ENCODE results near the gene RXRG. TPM values are rescaled to one million over a fixed set of nuclear protein-coding genes. Genes with fewer than 3 reads are reported as not detected.

RXRG gene
- total and polyA plus RNA-seq, 2 of the 8 experiments (the other 6 are each of a cell fraction or from before 2014, with no cell fraction given): not detected

- H3K79me1 ChIP-seq (ENCODE audit: low read depth, low read length): no peaks in the 10 kb centered on the region
- TF ChIP-seq TEAD4 (IDR thresholded peaks at IDR 0.05; ENCODE audit: low read depth, low read length): no peak
- TF ChIP-seq, protein P1, sequence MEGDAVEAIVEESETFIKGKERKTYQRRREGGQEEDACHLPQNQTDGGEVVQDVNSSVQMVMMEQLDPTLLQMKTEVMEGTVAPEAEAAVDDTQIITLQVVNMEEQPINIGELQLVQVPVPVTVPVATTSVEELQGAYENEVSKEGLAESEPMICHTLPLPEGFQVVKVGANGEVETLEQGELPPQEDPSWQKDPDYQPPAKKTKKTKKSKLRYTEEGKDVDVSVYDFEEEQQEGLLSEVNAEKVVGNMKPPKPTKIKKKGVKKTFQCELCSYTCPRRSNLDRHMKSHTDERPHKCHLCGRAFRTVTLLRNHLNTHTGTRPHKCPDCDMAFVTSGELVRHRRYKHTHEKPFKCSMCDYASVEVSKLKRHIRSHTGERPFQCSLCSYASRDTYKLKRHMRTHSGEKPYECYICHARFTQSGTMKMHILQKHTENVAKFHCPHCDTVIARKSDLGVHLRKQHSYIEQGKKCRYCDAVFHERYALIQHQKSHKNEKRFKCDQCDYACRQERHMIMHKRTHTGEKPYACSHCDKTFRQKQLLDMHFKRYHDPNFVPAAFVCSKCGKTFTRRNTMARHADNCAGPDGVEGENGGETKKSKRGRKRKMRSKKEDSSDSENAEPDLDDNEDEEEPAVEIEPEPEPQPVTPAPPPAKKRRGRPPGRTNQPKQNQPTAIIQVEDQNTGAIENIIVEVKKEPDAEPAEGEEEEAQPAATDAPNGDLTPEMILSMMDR (IDR thresholded peaks at IDR 0.05; ENCODE audit: control extremely low read depth in 1 of 3, insufficient read depth in 1 of 3, low read depth in 1 of 3, low read length in 3 of 3): no peak
- TF ChIP-seq GABPA (IDR thresholded peaks at IDR 0.05; ENCODE audit: borderline replicate concordance, insufficient read depth, low read length): no peak
- no peak for TF ChIP-seq RBBP5 (IDR thresholded peaks at IDR 0.05; ENCODE audit: borderline replicate concordance, low read depth, low read length)
- no peak for TF ChIP-seq TAF7 (optimal IDR thresholded peaks at IDR 0.05; ENCODE audit: borderline replicate concordance, low read depth, low read length)
- TF ChIP-seq POU5F1 (IDR thresholded peaks at IDR 0.05; ENCODE audit: low read depth, low read length): no peak
- TF ChIP-seq SIRT6 (IDR thresholded peaks at IDR 0.05; ENCODE audit: low read length): no peak
- TF ChIP-seq HDAC2 (IDR thresholded peaks at IDR 0.05; ENCODE audit: borderline replicate concordance in 1 of 2, low read depth in 2 of 2, low read length in 2 of 2): no peak
- no peak for TF ChIP-seq RFX5 (IDR thresholded peaks at IDR 0.05; ENCODE audit: borderline replicate concordance, low read depth, low read length)
- TF ChIP-seq RXRA (IDR thresholded peaks at IDR 0.05; ENCODE audit: insufficient read depth, low read depth, low read length): no peak
- TF ChIP-seq TBP (IDR thresholded peaks at IDR 0.05; ENCODE audit: low read depth, low read length): no peak
- no peak for TF ChIP-seq JUN (IDR thresholded peaks at IDR 0.05; ENCODE audit: low read depth, low read length)
These were observed 41.7 kb upstream of the RXRG start for GRCh38 chr1:165486663-165487062.

More at GRCh38 chr1:165486663-165487062, 41.7 kb upstream of the RXRG start:
- Histone ChIP-seq H4K91ac (replicated peaks; ENCODE audit: insufficient read length, low read length) (no peak overlapping the region), H3K4me1 (replicated peaks in 1 of 4; ENCODE audit: control insufficient read depth in 3 of 4, insufficient read depth in 4 of 4, low read length in 3 of 4) (no peaks in the 10 kb centered on the region), H4K8ac (ENCODE audit: extremely low read depth, insufficient read depth, low read length) (no peak overlapping the region), H3K4ac (replicated peaks; ENCODE audit: insufficient read length, low read depth, low read length) (no peak overlapping the region), H2AK5ac (ENCODE audit: low read depth, low read length) (no peak overlapping the region), H3K79me2 (ENCODE audit: control insufficient read depth in 1 of 2, insufficient read depth in 2 of 2, low read length in 2 of 2) (no peaks in the 10 kb centered on the region), H3K36me3 (ENCODE audit: control insufficient read depth in 2 of 4, insufficient read depth in 4 of 4, low read length in 3 of 4) (no peaks in the 10 kb centered on the region), H3K14ac (ENCODE audit: insufficient read length) (no peak overlapping the region), H2BK15ac (ENCODE audit: low read length) (no peak overlapping the region), H2BK5ac (ENCODE audit: low read depth, low read length) (no peak overlapping the region), H2BK12ac (ENCODE audit: low read depth, low read length) (no peak overlapping the region), H3K9ac (replicated peaks in 1 of 4; ENCODE audit: extremely low read depth in 1 of 4, low read depth in 3 of 4, low read length in 3 of 4) (no peak overlapping the region), H3K18ac (ENCODE audit: extremely low read depth, low read length) (no peak overlapping the region), H3K23ac (ENCODE audit: insufficient read length) (no peak overlapping the region), H2BK20ac (ENCODE audit: low read length) (no peak overlapping the region), H3K4me2 (ENCODE audit: insufficient read depth in 1 of 2, low read depth in 2 of 2, low read length in 2 of 2) (no peak overlapping the region), H3K56ac (replicated peaks; ENCODE audit: insufficient read length, low read depth, low read length) (no peak overlapping the region), H2AFZ (ENCODE audit: low read length) (no peak overlapping the region), H3K4me3 (ENCODE audit: extremely low read depth in 1 of 4, insufficient read depth in 2 of 4, low read depth in 3 of 4, low read length in 4 of 4) (no peak overlapping the region), H2BK120ac (replicated peaks; ENCODE audit: low read depth, low read length) (no peak overlapping the region), H3K9me3 (ENCODE audit: insufficient read depth in 2 of 2, low read depth in 1 of 2, low read length in 1 of 2) (no peaks in the 10 kb centered on the region), H4K5ac (ENCODE audit: insufficient read length, low read depth, low read length) (no peak overlapping the region), H3K27ac (ENCODE audit: low read depth, low read length) (no peak overlapping the region), H4K20me1 (replicated peaks in 1 of 2; ENCODE audit: control insufficient read depth in 1 of 2, insufficient read depth in 2 of 2, low read length in 2 of 2) (no peaks in the 10 kb centered on the region), H3K27me3 (replicated peaks in 1 of 4; ENCODE audit: control insufficient read depth in 3 of 4, extremely low read depth in 1 of 4, insufficient read depth in 3 of 4, low read length in 3 of 4) (peaks cover 0 to 1% (median 0%) of the 10 kb centered on the region in 4 experiments; a peak in 1 of 7 replicates), H3K23me2 (ENCODE audit: low read depth, low read length) (no peaks in the 10 kb centered on the region)
- 85% methylated on average over 3 of the region's 3 CpGs; no CpG with 5 or more reads in 1 of the 2 experiments for WGBS, 2 experiments (ENCODE audit: extremely low coverage in 1 of 2, insufficient coverage in 1 of 2, insufficient read length in 1 of 2, insufficient replicate concordance in 2 of 2, low coverage in 1 of 2, low lambda C conversion rate in 2 of 2, missing lambda C conversion rate in 1 of 2)
- POLR2A ChIA-PET (ENCODE audit: partially characterized antibody): interaction anchor here (1.2 kb wide), 1 partner anchor 15 kb away, joined by 3 read pairs; no protein-coding TSS in a partner anchor
- FAIRE-seq (no peak), DNase-seq (ENCODE audit: low read depth in 1 of 2, low spot score in 2 of 2) (no peak)
- CTCF ChIA-PET (ENCODE audit: partially characterized antibody): interaction anchor here (0.7 to 2.4 kb wide), 4 partner anchors 11 to 106 kb away, joined by 3 to 6 read pairs (median 4); no protein-coding TSS in a partner anchor
